IPS-NIHi7 (cell line): ENCODE results near the gene TBC1D9B.
A peak's percentile ranks its signal among the peaks of the same experiment; 100 is the strongest.

Experiments
- DNase-seq: peaks from one replicate; pipeline ENCODE4 v3.0.0; 2012; ENCODE audit warnings: mixed read lengths; ENCODE audit errors: extremely low spot score

TBC1D9B gene

GRCh38 chr5:179820483-179821297, 87.0 kb downstream of the TBC1D9B start, which contains the start of gene SQSTM1:
Gene SQSTM1, plus strand, starts transcription at chr5:179820905. Its CDS starts 32 bp downstream, at chr5:179820937.
- peak; percentile 84 for DNase-seq

GRCh38 chr5:179820127-179820482, 87.6 kb downstream of the TBC1D9B start:
- no peak for DNase-seq

- peak; percentile 64 for DNase-seq
These were observed 88.2 kb downstream of the TBC1D9B start for GRCh38 chr5:179819296-179820126.

- DNase-seq: peak; percentile 67
These were observed 88.9 kb downstream of the TBC1D9B start for GRCh38 chr5:179818746-179819295.

- DNase-seq: no peak
These were observed 89.6 kb downstream of the TBC1D9B start for GRCh38 chr5:179817890-179818745.

- no peak for DNase-seq
These were observed 90.2 kb downstream of the TBC1D9B start for GRCh38 chr5:179817470-179817840.

GRCh38 chr5:179816796-179817469, 90.8 kb downstream of the TBC1D9B start:
- no peak for DNase-seq

GRCh38 chr5:179816401-179816795, 91.3 kb downstream of the TBC1D9B start:
- DNase-seq: no peak

GRCh38 chr5:179815491-179816249, 92.0 kb downstream of the TBC1D9B start:
- no peak for DNase-seq

- no peak for DNase-seq
These were observed 93.6 kb downstream of the TBC1D9B start for GRCh38 chr5:179814090-179814489.

- no peak for DNase-seq
These were observed 94.6 kb downstream of the TBC1D9B start for GRCh38 chr5:179812997-179813607.

GRCh38 chr5:179812135-179812825, 95.4 kb downstream of the TBC1D9B start:
- no peak for DNase-seq
